T follicular helper cell (primary cell): ENCODE measurements around the gene LPCAT3.

ENCODE experiments used
- DNase-seq: peaks from one replicate; pipeline ENCODE4 v3.0.0-alpha.2; 2020; ENCODE audit warnings: low read depth

The LPCAT3 gene

DNA sequence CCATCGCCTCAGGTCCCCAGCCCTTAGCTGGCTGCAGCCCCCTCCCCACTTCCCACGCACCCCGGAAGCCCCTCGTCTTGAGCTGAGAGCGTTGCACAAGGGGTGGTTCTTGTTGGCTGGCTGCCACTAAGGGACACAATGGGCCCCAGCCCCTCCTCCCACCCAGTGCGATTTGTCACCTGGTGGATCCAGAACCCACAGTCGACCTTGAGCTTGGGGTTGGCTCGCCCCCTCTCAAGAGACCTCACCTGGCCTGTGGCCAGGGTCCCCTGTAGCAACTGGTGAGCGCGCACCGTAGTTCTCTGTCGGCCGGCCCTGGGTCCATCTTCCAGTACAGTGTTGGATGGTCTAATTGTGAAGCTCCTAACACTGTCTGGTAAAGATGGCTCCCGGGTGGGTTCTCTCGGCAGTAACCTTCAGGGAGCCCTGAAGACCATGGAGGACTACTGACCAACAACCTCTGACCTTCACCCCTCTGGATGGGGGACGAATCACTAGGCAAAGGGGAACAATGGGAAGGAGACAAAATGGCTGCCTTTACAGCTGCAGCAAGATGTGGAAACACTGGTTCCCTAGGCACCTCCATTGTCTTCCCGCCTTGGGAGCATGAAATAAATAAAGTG, 54.4 kb downstream of the LPCAT3 start:
- no peak for DNase-seq

DNA sequence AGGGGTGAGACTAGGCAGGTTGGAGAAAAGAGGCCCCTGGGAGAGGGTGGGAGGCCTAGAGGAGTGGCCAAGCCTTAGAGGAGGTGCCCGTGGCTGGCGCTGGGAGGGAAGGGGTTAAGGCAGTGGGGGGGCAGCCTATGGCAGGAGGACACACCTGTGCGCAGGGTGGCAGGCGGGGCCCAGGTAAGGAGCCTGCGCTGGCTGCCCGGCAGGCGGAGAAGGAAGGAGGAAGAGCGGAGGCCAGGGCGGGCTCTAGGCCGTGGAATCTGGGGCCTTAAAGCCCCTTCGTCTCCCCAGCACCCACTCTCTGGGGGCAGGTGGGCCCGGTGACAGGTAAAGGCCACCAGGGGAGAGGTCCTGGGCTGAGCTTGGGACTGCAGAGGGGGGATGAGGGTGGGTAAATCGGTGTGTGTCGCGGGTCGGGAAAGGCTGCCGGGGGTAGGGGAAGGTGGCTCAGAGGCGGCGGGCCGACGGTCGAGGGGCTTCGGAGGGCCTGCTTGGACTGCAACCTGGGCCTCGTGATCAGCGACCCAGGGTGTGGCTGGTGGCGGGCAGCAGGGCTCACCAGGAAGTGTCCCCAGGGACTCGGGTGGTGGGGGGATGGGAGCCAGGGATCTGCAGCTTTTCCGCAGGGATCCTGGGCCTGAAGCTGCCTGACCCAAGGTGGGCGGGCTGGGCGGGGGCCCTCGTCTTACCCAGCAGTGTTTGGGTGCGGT, 55.1 kb downstream of the LPCAT3 start:
- no peak for DNase-seq

- DNase-seq, result no peak
These were observed 55.8 kb downstream of the LPCAT3 start for GRCh38 chr12:6962285-6963015.

GRCh38 chr12:6961695-6962284, 56.5 kb downstream of the LPCAT3 start:
- DNase-seq, result no peak

DNA sequence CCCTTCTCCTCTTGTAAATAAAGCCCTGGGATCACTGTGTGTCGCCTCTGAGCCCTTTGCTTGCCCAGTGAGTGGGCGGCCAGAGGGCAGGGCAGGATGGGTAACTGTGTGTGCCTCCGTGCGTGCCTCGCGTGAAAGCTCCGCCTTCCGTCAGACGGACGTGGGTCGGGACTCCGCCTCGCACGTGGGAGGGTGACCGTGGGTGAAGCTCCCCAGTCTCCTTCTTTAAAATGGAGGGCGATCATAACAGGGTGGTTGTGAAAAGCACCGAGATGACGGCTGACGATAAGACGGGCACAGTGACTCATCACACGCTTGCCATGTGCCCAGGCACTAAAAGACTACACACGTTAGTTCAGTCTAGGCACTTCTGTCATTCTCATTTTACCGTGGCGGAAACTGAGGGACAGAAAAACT, 57.0 kb downstream of the LPCAT3 start:
- DNase-seq, result peak; percentile 86

- no peak for DNase-seq
These were observed 57.5 kb downstream of the LPCAT3 start for GRCh38 chr12:6960593-6961277.

DNA sequence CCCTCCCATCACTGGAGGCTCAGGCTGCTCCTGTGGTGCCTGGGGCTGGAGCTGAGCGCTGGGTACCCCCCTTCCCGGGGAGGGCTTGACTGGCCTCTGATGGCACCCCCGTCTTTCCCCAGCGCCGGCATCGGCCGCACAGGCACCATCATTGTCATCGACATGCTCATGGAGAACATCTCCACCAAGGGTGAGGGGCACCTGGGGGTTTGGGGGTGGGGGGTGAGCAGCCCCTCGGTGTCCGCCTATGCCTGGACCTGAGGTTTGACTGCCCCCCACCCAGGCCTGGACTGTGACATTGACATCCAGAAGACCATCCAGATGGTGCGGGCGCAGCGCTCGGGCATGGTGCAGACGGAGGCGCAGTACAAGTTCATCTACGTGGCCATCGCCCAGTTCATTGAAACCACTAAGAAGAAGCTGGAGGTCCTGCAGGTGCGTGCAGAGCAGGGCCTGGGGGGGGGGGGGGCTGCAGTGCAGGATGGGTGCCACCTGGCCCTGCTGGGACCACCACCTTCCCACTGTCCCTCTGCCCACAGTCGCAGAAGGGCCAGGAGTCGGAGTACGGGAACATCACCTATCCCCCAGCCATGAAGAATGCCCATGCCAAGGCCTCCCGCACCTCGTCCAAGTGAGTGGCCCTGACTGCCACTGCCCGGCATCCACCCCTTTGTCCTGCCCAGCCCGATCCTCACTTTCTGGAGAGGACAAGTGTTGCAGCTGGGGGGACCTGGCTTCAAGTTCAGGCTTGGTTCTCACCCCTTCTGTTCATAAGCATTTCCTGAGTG, 58.3 kb downstream of the LPCAT3 start:
- no peak for DNase-seq

DNA sequence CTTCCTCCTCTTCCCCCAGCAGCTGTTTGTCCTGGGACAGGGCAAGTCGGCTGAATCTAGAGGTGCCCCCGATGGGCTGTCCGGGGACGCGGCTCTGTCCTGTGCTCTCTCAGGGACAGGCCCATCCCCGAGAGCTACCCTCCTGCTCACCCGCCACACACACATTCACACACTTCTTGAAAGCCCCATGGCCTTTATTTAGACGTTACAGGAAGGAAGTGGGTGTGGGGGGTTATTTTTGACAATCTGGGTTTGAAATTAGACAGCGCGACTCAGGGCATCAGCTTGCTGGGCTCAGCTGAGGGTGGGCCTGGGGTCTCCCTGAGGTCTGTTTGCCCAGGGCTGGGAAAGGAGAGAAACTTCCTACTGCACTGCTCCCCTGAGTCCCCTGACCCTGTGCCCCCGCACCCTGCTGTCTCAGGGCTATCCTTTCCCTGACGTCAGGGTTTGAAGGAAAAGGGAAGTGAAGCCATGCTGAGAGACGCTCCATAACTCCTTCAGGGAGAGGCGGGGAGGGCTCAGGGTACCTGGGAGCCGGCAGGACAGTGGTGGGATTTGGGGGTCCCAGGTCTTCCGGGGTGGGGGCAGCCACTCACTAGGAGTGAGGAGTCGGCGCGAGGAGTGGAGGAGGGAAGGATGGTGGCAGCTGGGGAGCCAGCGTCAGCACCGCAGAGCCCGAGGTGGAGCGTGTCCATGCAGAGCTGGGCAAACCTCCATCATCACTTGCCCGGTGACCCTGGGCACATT, 59.0 kb downstream of the LPCAT3 start:
- DNase-seq, result peak; percentile 72

GRCh38 chr12:6958609-6959057, 59.6 kb downstream of the LPCAT3 start:
- DNase-seq, result no peak

DNA sequence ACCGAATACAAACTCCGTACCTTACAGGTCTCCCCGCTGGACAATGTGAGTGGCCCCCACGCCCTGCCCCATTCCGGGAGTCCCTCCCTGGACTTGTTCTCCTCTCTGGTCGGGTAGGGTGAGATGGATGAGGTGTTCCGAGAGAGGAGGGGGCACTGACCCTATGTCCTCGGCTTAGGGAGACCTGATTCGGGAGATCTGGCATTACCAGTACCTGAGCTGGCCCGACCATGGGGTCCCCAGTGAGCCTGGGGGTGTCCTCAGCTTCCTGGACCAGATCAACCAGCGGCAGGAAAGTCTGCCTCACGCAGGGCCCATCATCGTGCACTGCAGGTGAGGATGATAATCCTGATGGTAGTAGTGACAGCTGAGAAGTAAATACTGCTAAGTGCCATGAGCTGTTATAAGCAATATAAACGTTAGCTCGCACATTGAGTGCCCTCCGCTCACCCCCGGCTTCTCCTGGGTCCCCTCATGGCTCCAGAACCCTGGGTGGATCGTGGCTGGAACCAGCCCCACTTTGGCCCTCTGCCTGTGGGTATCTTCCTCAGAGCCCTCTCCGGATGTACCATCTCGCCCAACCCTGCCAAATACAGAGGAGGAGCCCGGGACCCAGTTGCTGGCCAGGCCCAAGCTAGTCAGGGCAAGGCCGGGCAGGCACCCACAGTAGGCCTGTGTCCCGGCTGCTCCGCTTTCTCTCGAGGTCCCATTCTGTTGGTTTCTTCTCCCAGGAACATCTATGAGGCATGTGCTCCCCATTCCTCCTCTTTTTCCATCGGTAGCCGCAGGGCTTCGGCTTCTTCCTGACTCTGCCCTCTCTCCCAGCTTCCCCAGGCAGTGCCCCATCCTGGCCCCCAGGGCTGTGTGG, 60.3 kb downstream of the LPCAT3 start:
- DNase-seq, result no peak

GRCh38 chr12:6957151-6957701, 61.0 kb downstream of the LPCAT3 start:
- no peak for DNase-seq

DNA sequence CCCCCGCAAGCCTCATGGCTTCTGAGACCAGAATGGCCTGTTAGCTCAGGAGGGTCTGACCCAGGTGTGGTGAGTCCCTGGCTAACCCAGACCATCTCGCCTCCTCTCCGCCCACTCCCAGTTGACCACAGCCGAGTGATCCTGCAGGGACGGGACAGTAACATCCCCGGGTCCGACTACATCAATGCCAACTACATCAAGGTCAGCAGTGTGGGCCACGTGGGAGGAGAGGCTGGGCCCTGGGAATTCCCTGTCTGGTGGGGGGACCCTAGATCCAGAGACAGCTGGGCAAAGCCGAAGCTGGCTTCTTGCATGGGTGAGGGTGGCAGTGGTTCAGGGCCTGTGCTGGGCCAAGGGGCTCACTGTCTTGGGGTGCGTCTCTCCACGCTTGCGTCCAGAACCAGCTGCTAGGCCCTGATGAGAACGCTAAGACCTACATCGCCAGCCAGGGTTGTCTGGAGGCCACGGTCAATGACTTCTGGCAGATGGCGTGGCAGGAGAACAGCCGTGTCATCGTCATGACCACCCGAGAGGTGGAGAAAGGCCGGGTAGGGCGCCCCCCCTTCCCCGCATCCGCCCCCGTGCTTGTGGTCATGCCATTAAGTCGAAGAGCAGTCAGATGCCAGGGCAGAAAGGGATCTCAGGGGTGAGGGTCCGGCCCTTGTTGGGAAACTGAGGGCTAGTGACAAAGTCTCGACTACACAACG, 62.1 kb downstream of the LPCAT3 start:
- DNase-seq, result no peak

DNA sequence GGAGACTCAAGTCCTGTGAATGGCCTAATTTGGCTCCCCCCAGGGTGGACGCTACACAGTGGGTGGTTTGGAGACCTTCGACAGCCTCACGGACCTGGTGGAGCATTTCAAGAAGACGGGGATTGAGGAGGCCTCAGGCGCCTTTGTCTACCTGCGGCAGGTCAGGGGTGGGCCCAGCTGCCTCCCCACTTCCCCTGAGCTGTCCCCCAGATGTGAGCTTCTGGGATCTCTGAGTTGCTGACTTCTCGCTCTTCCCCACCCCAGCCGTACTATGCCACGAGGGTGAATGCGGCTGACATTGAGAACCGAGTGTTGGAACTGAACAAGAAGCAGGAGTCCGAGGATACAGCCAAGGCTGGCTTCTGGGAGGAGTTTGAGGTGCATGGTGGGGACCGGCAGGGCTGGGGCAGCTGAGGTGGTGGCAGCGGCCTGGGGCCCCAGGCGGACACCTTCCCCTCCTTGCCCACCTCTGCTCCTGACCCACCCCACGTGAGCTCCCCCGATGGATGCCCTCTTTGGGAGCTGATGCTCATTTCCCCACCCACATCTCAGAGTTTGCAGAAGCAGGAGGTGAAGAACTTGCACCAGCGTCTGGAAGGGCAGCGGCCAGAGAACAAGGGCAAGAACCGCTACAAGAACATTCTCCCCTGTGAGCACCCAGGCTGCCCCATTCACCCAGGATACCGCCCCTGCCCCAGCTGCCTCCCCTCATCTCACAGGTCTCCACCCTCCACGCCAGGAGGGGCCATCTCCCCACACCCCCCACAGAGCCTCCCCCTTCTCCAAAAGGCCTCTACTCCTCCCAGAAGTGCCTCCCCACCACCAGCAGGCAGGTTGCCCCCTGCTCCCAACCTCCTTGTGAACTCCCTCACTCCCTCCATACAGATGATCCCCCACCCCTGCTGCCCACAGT, 62.9 kb downstream of the LPCAT3 start:
- DNase-seq, result no peak

DNA sequence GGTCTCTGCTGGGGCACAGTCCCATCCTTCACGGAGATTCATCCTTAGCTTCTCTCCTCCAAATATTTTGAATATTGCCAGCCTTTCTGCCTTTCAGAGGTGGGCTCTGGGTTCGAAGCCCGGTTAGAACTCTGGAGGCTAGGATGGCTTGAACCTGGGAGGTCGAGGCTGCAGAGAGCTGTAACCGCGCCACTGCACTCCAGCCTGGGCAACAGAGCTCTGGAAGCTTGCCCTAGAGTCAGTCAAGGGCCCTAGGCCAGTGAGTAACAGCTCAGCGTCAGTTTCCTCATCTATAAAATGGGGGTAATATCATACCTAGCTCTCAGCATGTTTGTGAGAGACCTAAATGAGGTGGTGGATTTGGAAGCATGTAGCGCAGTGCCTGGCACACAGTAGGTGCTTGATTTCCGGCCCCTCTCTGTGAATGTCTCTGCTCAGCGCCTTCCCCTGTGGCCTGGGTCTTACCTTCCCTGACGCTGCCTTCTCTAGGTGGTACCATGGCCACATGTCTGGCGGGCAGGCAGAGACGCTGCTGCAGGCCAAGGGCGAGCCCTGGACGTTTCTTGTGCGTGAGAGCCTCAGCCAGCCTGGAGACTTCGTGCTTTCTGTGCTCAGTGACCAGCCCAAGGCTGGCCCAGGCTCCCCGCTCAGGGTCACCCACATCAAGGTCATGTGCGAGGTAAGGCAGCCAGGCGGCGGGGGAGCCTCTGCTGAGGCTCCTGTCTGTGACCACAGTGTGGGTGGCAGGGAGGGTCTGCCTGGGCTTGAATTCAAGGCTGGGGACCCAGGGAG, 63.8 kb downstream of the LPCAT3 start:
- no peak for DNase-seq

GRCh38 chr12:6953442-6954315, 64.6 kb downstream of the LPCAT3 start:
- DNase-seq, result peak; percentile 72
